GM12878 (cell line): Measurements from ENCODE around the gene TPBG. TPM values are rescaled to one million over a fixed set of nuclear protein-coding genes. Genes with fewer than 3 reads are reported as not detected.

Experiments used
- CHD1 ChIP-seq: IDR thresholded peaks from 2 replicates; pipeline ENCODE4 v1.6.1; 2012; ENCODE audit warnings: low read depth, low read length, improper control_type of control experiment
- CREB1 ChIP-seq: IDR thresholded peaks from 2 replicates; pipeline ENCODE4 v1.6.1; 2012; ENCODE audit warnings: low read depth, mild to moderate bottlenecking, inconsistent platforms
- HCFC1 ChIP-seq: fragments of 150-350 bp; IDR thresholded peaks from 2 replicates; pipeline ENCODE4 v1.6.1; 2014; ENCODE audit warnings: low read length
- POLR2AphosphoS2 ChIP-seq: IDR thresholded peaks from 2 replicates; pipeline ENCODE4 v1.6.1; 2011; ENCODE audit warnings: low read depth, mild to moderate bottlenecking, low read length, improper control_type of control experiment, moderate library complexity
- SIX5 ChIP-seq: IDR thresholded peaks from 2 replicates; pipeline ENCODE4 v1.6.1; 2011; ENCODE audit warnings: mild to moderate bottlenecking, low read depth, low read length, moderate library complexity; ENCODE audit not compliant: severe bottlenecking
- SKIL ChIP-seq: fragments of 450-650 bp; IDR thresholded peaks from 2 replicates; pipeline ENCODE4 v1.6.1; 2017; ENCODE audit warnings: mild to moderate bottlenecking, low read depth, inconsistent platforms; ENCODE audit not compliant: poor library complexity, severe bottlenecking
- SP1 ChIP-seq: IDR thresholded peaks from one replicate; pipeline ENCODE4 v1.6.1; 2011; ENCODE audit warnings: low read depth, low read length
- SUZ12 ChIP-seq: fragments of 200-600 bp; sonication (generic); IDR thresholded peaks from one replicate; pipeline ENCODE4 v1.6.1; 2018; ENCODE audit warnings: antibody characterized with exemption, mild to moderate bottlenecking; ENCODE audit not compliant: unreplicated experiment
- polyA plus RNA-seq, 11 experiments: library from polyadenylated mRNA; depleted of rRNA in 4 of 11; unstranded in 6 of 11; stranded (reverse) in 5 of 11; fragments of >200 nt; fragmentation: Nextera tagmentation in 4 of 11; fragmentation: Illumina TruSeq in 1 of 11; extraction: Ambion mirVana in 4 of 11; extraction: Trizol in 1 of 11; gene quantifications; 1 replicate in 1 of 11; 2 replicates in 10 of 11; pipeline versions ENCODE4 v1.2.1 to v1.2.3, GENCODE V29; 2011 to 2016; ENCODE audit warnings: inconsistent platforms in 2 of 11, missing spikeins in 2 of 11, low read depth in 1 of 11
- total RNA-seq, 4 experiments: library from RNA; depleted of rRNA in 3 of 4; stranded (reverse); fragments of >200 nt in 3 of 4; fragmentation: Illumina TruSeq in 1 of 4; extraction: Trizol in 1 of 4; gene quantifications; 2 replicates each; pipeline versions ENCODE4 v1.2.1 to v1.2.3, GENCODE V29; 2013 to 2021
- TF ChIP-seq, protein P1 (sequence below): IDR thresholded peaks from 2 replicates; pipeline ENCODE4 v1.6.1; 2012; ENCODE audit warnings: mild to moderate bottlenecking, low read depth, low read length
- TF ChIP-seq, protein P2 (sequence below), 3 experiments: IDR thresholded peaks in 2 of 3; conservative IDR thresholded peaks in 1 of 3; 2 replicates each; pipeline ENCODE4 v1.5.1; 2011; ENCODE audit warnings: low read depth in 3 of 3, low read length in 3 of 3, mild to moderate bottlenecking in 3 of 3, control low read depth in 2 of 3, moderate library complexity in 2 of 3, inconsistent platforms in 1 of 3, mixed read lengths in 1 of 3; ENCODE audit not compliant: control insufficient read depth in 2 of 3, insufficient read depth in 1 of 3; ENCODE audit errors: extremely low read depth in 1 of 3

TPBG gene
- total and polyA plus RNA-seq, 10 of the 15 experiments (the other 5 are each of a cell fraction or from before 2014, with no cell fraction given): 0.06 to 0.98 (median 0.66) TPM

DNA sequence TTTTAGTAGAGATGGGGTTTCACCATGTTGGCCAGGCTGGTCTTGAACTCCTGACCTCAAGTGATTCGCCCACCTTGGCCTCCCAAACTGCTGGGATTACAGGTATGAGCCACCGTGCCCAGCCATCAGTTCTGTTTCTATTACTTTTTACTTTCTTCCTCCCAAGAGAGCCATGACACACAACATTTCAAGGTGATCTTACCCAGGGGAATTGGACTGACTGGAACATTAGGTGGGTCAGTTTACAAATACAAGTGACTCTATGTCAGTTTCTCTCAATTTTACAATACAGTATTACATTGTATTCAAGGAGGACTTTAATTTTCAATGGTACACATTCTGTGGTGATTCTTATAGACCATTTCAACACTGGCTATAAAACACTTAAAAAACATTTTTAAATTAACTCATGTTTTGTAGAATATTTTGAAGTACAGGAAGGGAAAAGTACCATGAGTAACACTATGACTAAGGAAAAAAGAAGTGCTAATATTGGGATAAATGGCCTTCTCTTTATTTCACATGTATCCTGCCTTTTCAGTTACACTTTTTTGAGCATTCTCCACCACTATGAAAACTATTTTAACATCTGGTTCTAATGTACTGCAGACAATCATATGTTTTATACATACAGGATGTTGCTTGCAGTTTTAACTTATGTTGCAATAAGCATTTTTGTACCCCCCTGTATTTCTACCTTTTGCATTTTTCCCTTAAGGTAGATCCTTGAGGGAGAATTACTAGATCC, 8.4 kb downstream of the TPBG start (continued):
- TF ChIP-seq, protein P1, sequence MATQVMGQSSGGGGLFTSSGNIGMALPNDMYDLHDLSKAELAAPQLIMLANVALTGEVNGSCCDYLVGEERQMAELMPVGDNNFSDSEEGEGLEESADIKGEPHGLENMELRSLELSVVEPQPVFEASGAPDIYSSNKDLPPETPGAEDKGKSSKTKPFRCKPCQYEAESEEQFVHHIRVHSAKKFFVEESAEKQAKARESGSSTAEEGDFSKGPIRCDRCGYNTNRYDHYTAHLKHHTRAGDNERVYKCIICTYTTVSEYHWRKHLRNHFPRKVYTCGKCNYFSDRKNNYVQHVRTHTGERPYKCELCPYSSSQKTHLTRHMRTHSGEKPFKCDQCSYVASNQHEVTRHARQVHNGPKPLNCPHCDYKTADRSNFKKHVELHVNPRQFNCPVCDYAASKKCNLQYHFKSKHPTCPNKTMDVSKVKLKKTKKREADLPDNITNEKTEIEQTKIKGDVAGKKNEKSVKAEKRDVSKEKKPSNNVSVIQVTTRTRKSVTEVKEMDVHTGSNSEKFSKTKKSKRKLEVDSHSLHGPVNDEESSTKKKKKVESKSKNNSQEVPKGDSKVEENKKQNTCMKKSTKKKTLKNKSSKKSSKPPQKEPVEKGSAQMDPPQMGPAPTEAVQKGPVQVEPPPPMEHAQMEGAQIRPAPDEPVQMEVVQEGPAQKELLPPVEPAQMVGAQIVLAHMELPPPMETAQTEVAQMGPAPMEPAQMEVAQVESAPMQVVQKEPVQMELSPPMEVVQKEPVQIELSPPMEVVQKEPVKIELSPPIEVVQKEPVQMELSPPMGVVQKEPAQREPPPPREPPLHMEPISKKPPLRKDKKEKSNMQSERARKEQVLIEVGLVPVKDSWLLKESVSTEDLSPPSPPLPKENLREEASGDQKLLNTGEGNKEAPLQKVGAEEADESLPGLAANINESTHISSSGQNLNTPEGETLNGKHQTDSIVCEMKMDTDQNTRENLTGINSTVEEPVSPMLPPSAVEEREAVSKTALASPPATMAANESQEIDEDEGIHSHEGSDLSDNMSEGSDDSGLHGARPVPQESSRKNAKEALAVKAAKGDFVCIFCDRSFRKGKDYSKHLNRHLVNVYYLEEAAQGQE: no peak
- TF ChIP-seq CREB1: no peak
- TF ChIP-seq CHD1: no peak
- TF ChIP-seq, protein P2, sequence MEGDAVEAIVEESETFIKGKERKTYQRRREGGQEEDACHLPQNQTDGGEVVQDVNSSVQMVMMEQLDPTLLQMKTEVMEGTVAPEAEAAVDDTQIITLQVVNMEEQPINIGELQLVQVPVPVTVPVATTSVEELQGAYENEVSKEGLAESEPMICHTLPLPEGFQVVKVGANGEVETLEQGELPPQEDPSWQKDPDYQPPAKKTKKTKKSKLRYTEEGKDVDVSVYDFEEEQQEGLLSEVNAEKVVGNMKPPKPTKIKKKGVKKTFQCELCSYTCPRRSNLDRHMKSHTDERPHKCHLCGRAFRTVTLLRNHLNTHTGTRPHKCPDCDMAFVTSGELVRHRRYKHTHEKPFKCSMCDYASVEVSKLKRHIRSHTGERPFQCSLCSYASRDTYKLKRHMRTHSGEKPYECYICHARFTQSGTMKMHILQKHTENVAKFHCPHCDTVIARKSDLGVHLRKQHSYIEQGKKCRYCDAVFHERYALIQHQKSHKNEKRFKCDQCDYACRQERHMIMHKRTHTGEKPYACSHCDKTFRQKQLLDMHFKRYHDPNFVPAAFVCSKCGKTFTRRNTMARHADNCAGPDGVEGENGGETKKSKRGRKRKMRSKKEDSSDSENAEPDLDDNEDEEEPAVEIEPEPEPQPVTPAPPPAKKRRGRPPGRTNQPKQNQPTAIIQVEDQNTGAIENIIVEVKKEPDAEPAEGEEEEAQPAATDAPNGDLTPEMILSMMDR (IDR thresholded peaks at IDR 0.05 in 2 of 3, conservative IDR thresholded peaks at IDR 0.05 in 1 of 3; ENCODE audit: control insufficient read depth in 2 of 3, extremely low read depth in 1 of 3, insufficient read depth in 1 of 3, low read depth in 3 of 3, low read length in 3 of 3): no peak
- TF ChIP-seq SUZ12: no peak
- TF ChIP-seq SP1: no peak
- TF ChIP-seq POLR2AphosphoS2: no peak
- no peak for TF ChIP-seq SIX5
- no peak for TF ChIP-seq HCFC1
- TF ChIP-seq SKIL: no peak
